Right lobe of liver (tissue), 4 donors: ENCODE measurements around the gene TCF7L2.

Experiments
- CTCF ChIP-seq, 4 donors: fragments of 200-600 bp in 3 of 4; fragments of 450-650 bp in 1 of 4; IDR thresholded peaks; one replicate each; pipeline versions ENCODE4 v1.5.1 to v1.8.0; 2016 to 2022; ENCODE audit warnings: antibody characterized with exemption in 4 of 4, mild to moderate bottlenecking in 2 of 4
- POLR2A ChIP-seq: fragments of 450-650 bp; IDR thresholded peaks from one replicate; pipeline ENCODE4 v1.6.1; 2017; ENCODE audit warnings: antibody characterized with exemption, mild to moderate bottlenecking
- donor health status: DM: no; HTN: no; CAD: no.
- donor health status: DM: no; HTN: no; CAD: no.
- donor health status: DM: no; HTN: yes; CAD: no.

DNA sequence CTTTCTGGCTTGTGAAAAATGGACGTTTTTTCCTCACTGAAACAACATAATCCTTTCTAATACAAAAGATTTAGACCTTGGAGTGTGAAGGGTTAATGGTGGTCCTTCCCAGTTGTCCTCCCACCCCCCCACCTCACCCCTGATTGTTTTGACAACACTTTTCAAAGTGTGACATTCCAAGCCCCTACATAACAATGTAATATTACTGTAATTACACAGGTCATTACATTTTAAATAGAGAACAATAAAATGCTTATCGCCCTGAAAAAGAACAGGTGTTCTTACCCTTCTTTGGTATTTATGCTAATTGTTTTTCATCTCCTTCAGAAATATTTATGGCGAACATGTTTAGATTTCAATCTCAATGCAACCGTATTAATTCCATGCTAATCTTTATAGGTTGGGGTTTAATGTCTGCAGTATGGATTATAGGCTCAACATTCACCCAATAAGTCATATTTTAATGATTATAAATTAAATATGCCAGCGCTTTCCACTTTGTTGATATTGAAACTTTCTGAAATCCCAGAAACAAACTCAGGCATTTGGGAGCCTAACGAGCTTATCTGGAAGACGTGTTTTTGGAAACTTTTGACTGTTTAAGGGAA lies 5.0 kb downstream of the TCF7L2 start:
- TF ChIP-seq CTCF (IDR thresholded peaks at IDR 0.05) = no peak
- no peak for TF ChIP-seq POLR2A
